Left kidney (tissue), 1 donor: ENCODE results near the gene CACYBP. TPM values are rescaled to one million over a fixed set of nuclear protein-coding genes. Genes with fewer than 3 reads are reported as not detected.

ENCODE experiments used
- polyA plus RNA-seq: library from polyadenylated mRNA; unstranded; fragments of 120-200 nt; gene quantifications from one replicate; pipeline ENCODE4 v1.2.1, GENCODE V29; 2013; ENCODE audit not compliant: insufficient read length

CACYBP gene
- polyA plus RNA-seq, 1 donor, result 140 TPM

Other genes starting within 250 kb of the CACYBP start
- 52.9 TPM for gene MRPS14, start 23.5 kb downstream of the CACYBP start, polyA plus RNA-seq
- 2.4 TPM for gene TNN, start 67.9 kb downstream of the CACYBP start, polyA plus RNA-seq
- 18.0 TPM for gene KIAA0040, start 192.8 kb downstream of the CACYBP start, polyA plus RNA-seq